A673 (cell line): ENCODE measurements around the gene FOXG1. TPM values are rescaled to one million over a fixed set of nuclear protein-coding genes. Genes with fewer than 3 reads are reported as not detected.

Experiments
- BruUV-seq: library from RNA; stranded (reverse); fragments of 400-500 nt; replicated peaks from 2 replicates; lab custom pipeline; 2021; lab: Mats Ljungman, UMichigan
- CTCF ChIA-PET: fragments of 300-600 bp; sonication (Branson Sonifier 250); formaldehyde crosslinking; loops from one replicate; lab custom pipeline; 2022; ENCODE audit warnings: antibody characterized with exemption; lab: Charles Lee
- POLR2A ChIA-PET: fragments of 300-600 bp; sonication (Branson Sonifier 250); formaldehyde crosslinking; loops from one replicate; lab custom pipeline; 2022; ENCODE audit warnings: antibody characterized with exemption; ENCODE audit not compliant: low non-redundant PET; lab: Charles Lee
- DNase-seq: peaks from one replicate; pipeline ENCODE4 v3.0.0-alpha.2; 2015; ENCODE audit warnings: low spot score
- H3K27ac ChIP-seq: fragments of 200-600 bp; sonication (generic); 2 replicates; pipeline ENCODE4 v1.5.1; 2016; ENCODE audit warnings: mixed run types, low read depth, mild to moderate bottlenecking, mixed read lengths, antibody characterized with exemption, low read length; ENCODE audit not compliant: poor library complexity, severe bottlenecking
- H3K27me3 ChIP-seq: fragments of 200-600 bp; sonication (generic); replicated peaks from 2 replicates; pipeline ENCODE4 v1.6.1; 2017; ENCODE audit warnings: mixed run types, low read depth, mild to moderate bottlenecking, mixed read lengths, antibody characterized with exemption, low read length; ENCODE audit not compliant: insufficient read depth, poor library complexity
- H3K36me3 ChIP-seq: fragments of 200-600 bp; sonication (generic); 2 replicates; pipeline ENCODE4 v1.6.1; 2016; ENCODE audit warnings: mixed run types, mild to moderate bottlenecking, mixed read lengths, antibody characterized with exemption, low read length; ENCODE audit not compliant: insufficient read depth, poor library complexity, severe bottlenecking
- H3K4me1 ChIP-seq: fragments of 200-600 bp; sonication (generic); 2 replicates; pipeline ENCODE4 v1.6.1; 2017; ENCODE audit warnings: mixed run types, mild to moderate bottlenecking, mixed read lengths, antibody characterized with exemption, low read length; ENCODE audit not compliant: insufficient read depth, poor library complexity, severe bottlenecking
- H3K4me3 ChIP-seq: fragments of 200-600 bp; sonication (generic); 2 replicates; pipeline ENCODE4 v1.5.1; 2016; ENCODE audit warnings: low read depth, mixed run types, mild to moderate bottlenecking, mixed read lengths, low read length; ENCODE audit not compliant: poor library complexity, severe bottlenecking
- H3K9me3 ChIP-seq: fragments of 200-600 bp; sonication (generic); 2 replicates; pipeline ENCODE4 v1.6.1; 2016; ENCODE audit warnings: mixed run types, low read depth, mild to moderate bottlenecking, mixed read lengths, antibody characterized with exemption, low read length; ENCODE audit not compliant: poor library complexity, severe bottlenecking
- EZH2 ChIP-seq: fragments of 200-600 bp; sonication (generic); IDR thresholded peaks from 2 replicates; pipeline ENCODE4 v1.6.1; 2017; ENCODE audit warnings: borderline replicate concordance, low read depth, mild to moderate bottlenecking, mixed read lengths, antibody characterized with exemption, low read length; ENCODE audit not compliant: poor library complexity, severe bottlenecking
- intact Hi-C: fragments of 100-400 bp; cut with micrococcal nuclease; formaldehyde crosslinking; loops from one replicate; pipeline ENCODE4 v1.10.0; 2022; ENCODE audit not compliant: unreplicated experiment
- total RNA-seq: library from RNA; stranded (reverse); gene quantifications from 2 replicates; pipeline ENCODE4 v1.2.3, GENCODE V29; 2021
- TF ChIP-seq, protein P1 (sequence below): fragments of 300-800, 200-600 bp; sonication (generic); conservative IDR thresholded peaks from 2 replicates; pipeline ENCODE4 v1.5.1; 2017; ENCODE audit warnings: low read depth, mild to moderate bottlenecking, antibody characterized with exemption, low read length, moderate library complexity, mixed read lengths

FOXG1 gene
- total RNA-seq, 1 experiment from 2014 or later = not detected

DNA sequence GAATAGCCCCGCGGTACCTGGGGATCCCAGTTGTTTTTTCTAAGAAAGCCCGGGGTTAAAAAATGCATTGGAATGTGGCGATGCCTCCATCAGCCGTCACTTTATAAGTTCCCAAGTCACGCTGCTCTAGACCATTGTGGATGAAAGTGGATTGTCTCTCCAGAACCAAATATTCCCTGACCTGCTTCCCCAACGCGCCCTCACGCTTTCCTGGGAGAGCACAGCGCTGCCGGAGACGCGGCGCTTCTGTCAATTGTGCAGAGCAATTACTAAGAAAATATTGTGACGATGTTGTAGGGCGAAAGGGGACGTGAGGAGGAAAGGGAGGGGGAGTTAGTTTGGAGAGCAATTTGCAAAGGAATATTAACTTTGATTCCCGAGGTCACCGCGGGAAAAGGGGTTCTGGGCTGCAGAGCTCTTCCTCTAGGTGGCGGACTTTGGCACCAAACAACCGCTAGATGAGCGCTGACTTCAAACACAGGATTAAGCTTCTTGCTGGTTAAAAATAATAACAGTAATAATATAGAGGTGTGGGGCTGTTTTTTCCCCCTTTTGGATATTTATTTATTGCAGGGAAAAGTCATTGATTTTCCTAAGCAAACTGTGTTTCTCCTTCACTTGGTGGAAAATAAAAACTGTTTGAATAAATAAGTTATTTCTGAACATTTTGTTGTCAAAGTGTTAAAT, 9.6 kb upstream of the FOXG1 start:
- TF ChIP-seq, protein P1, sequence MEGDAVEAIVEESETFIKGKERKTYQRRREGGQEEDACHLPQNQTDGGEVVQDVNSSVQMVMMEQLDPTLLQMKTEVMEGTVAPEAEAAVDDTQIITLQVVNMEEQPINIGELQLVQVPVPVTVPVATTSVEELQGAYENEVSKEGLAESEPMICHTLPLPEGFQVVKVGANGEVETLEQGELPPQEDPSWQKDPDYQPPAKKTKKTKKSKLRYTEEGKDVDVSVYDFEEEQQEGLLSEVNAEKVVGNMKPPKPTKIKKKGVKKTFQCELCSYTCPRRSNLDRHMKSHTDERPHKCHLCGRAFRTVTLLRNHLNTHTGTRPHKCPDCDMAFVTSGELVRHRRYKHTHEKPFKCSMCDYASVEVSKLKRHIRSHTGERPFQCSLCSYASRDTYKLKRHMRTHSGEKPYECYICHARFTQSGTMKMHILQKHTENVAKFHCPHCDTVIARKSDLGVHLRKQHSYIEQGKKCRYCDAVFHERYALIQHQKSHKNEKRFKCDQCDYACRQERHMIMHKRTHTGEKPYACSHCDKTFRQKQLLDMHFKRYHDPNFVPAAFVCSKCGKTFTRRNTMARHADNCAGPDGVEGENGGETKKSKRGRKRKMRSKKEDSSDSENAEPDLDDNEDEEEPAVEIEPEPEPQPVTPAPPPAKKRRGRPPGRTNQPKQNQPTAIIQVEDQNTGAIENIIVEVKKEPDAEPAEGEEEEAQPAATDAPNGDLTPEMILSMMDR = peak; percentile 84
- peak; percentile 100 for TF ChIP-seq EZH2
- ChIA-PET POLR2A (no interaction called here), CTCF (interaction anchor here (0.8 to 1.3 kb wide), 7 partner anchors 10 to 1513 kb away, joined by 3 to 5 read pairs (median 3); partner anchors contain the start of gene FOXG1)
- Histone ChIP-seq H3K9me3 (no peaks in the 10 kb centered on the region), H3K27ac (no peak overlapping the region), H3K27me3 (peaks cover 78% of the 10 kb centered on the region), H3K4me1 (no peaks in the 10 kb centered on the region), H3K4me3 (no peak overlapping the region), H3K36me3 (no peaks in the 10 kb centered on the region)
- BruUV-seq = no TSS peak
- intact Hi-C loops = loop anchor here (5.0 to 10.0 kb wide), 3 partner anchors 465 to 1768 kb away; no protein-coding TSS in a partner anchor
- DNase-seq = peak; percentile 68

DNA sequence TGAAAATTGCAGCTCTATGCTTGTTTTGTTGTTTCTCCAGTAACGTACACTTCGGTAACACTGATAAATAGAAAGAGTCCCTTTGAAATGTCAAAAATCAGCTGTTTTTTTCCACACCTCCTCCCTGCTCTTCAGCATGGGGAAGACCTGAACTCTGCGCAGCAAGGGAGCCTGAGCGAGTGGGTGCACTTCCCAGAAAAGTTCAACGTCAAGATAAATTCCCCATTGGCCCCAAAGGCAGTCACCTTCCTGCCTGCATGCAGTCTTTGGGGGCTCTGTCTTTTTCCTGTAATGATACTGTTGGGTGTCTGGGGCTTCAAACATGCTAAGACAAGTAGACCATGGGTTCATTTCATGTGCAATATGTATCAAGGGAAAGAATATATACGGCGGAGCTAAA, 8.8 kb upstream of the FOXG1 start:
- Histone ChIP-seq H3K36me3 (no peaks in the 10 kb centered on the region), H3K4me3 (no peak overlapping the region), H3K9me3 (no peaks in the 10 kb centered on the region), H3K4me1 (no peaks in the 10 kb centered on the region), H3K27me3 (peaks cover 85% of the 10 kb centered on the region), H3K27ac (no peak overlapping the region)
- intact Hi-C loops = loop anchor here (5.0 to 10.0 kb wide), 3 partner anchors 465 to 1767 kb away; no protein-coding TSS in a partner anchor
- ChIA-PET POLR2A (no interaction called here), CTCF (interaction anchor here (1.1 to 1.3 kb wide), 4 partner anchors 761 to 1512 kb away, joined by 3 to 5 read pairs (median 4); no protein-coding TSS in a partner anchor)
- no TSS peak for BruUV-seq
- TF ChIP-seq, protein P1 = no peak
- TF ChIP-seq EZH2 = no peak
- no peak for DNase-seq

DNA sequence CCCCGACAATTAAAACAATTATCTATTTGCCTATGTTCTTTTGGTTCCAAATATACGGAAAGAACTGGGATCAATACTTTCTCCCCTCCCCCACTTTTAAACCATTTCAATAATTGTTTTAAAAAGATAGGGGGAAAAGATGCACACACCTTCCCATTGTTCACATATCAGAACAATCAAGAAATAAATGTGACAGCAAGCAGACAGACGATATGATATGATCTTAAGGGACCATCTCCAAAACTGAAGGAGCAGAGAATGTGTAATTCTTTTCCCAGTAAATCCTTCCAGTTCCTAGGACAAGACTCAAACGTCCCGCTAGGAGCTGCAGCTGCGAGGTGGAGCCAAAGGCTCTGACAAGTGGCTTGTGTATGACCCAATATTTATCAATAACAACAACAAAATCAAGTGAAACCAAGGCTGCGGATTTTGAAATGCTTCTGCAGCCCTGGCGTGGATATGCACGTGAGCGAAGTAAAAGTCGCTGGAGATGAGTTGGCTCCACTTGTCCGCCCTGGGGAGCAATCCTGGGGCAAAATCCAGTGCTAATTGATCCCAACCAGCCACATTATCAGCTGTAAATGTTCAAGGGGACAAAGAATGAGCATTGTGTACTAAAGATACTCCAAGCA, 8.2 kb upstream of the FOXG1 start:
- Histone ChIP-seq H3K4me3 (no peak overlapping the region), H3K27ac (no peak overlapping the region), H3K4me1 (no peaks in the 10 kb centered on the region), H3K27me3 (peaks cover 91% of the 10 kb centered on the region), H3K36me3 (no peaks in the 10 kb centered on the region), H3K9me3 (no peaks in the 10 kb centered on the region)
- ChIA-PET POLR2A (no interaction called here), CTCF (no interaction called here)
- no TSS peak for BruUV-seq
- no peak for TF ChIP-seq EZH2
- TF ChIP-seq, protein P1 = no peak
- DNase-seq = no peak
- intact Hi-C loops = loop anchor here (5.0 to 10.0 kb wide), 3 partner anchors 464 to 1766 kb away; no protein-coding TSS in a partner anchor
